OCI-LY7 (cell line): Measurements from ENCODE around the gene HSD17B3. TPM values are rescaled to one million over a fixed set of nuclear protein-coding genes. Genes with fewer than 3 reads are reported as not detected.

Source experiments
- BruUV-seq: library from RNA; stranded (reverse); fragments of 400-500 nt; replicated peaks from 2 replicates; lab custom pipeline; 2021; lab: Mats Ljungman, UMichigan
- CTCF ChIA-PET: fragments of 300-600 bp; sonication (Branson Sonifier 250); formaldehyde crosslinking; loops from one replicate; lab custom pipeline; 2022; ENCODE audit warnings: antibody characterized with exemption; ENCODE audit not compliant: unreplicated experiment; lab: Charles Lee
- POLR2A ChIA-PET: fragments of 300-600 bp; sonication (Branson Sonifier 250); formaldehyde crosslinking; loops from one replicate; lab custom pipeline; 2022; ENCODE audit warnings: antibody characterized with exemption; lab: Charles Lee
- DNase-seq: peaks from one replicate; pipeline ENCODE4 v3.0.0-alpha.2; 2015; ENCODE audit warnings: low spot score
- H2AFZ ChIP-seq: fragments of 200-600 bp; sonication (generic), shearing (Covaris generic); 2 replicates; pipeline ENCODE4 v1.6.1; 2014; ENCODE audit warnings: mild to moderate bottlenecking, antibody characterized with exemption, low read length, moderate library complexity
- H3K27ac ChIP-seq: fragments of 200-600 bp; sonication (generic); 2 replicates; pipeline ENCODE4 v1.5.1; 2014; ENCODE audit warnings: mixed run types, low read depth, mild to moderate bottlenecking, moderate library complexity, low read length, inconsistent platforms; ENCODE audit not compliant: poor library complexity, severe bottlenecking
- H3K36me3 ChIP-seq: fragments of 200-600 bp; sonication (generic); 2 replicates; pipeline ENCODE4 v1.6.1; 2014; ENCODE audit warnings: mild to moderate bottlenecking, antibody characterized with exemption, low read length, moderate library complexity, mixed read lengths; ENCODE audit not compliant: insufficient read depth
- H3K4me1 ChIP-seq: fragments of 200-600 bp; sonication (generic); 2 replicates; pipeline ENCODE4 v1.5.1; 2014; ENCODE audit warnings: mild to moderate bottlenecking, low read length; ENCODE audit not compliant: insufficient read depth, poor library complexity, severe bottlenecking
- H3K4me2 ChIP-seq: fragments of 200-600 bp; sonication (generic); 2 replicates; pipeline ENCODE4 v1.6.1; 2014; ENCODE audit warnings: mild to moderate bottlenecking, low read length
- H3K4me3 ChIP-seq: fragments of 200-600 bp; sonication (generic); 2 replicates; pipeline ENCODE4 v1.5.1; 2014; ENCODE audit warnings: mild to moderate bottlenecking, low read depth, low read length; ENCODE audit not compliant: poor library complexity, severe bottlenecking
- H3K79me2 ChIP-seq: fragments of 200-600 bp; sonication (generic); 2 replicates; pipeline ENCODE4 v1.6.1; 2016; ENCODE audit warnings: low read depth, mild to moderate bottlenecking, low read length, moderate library complexity, mixed read lengths; ENCODE audit not compliant: insufficient read depth
- H3K9me2 ChIP-seq: fragments of 200-600 bp; sonication (generic); 2 replicates; pipeline ENCODE4 v1.6.1; 2016; ENCODE audit warnings: mild to moderate bottlenecking, low read length, mixed read lengths; ENCODE audit not compliant: insufficient read depth
- H3K9me3 ChIP-seq: fragments of 200-600 bp; sonication (generic); 2 replicates; pipeline ENCODE4 v1.6.1; 2014; ENCODE audit warnings: mild to moderate bottlenecking, mixed run types, low read length, mixed read lengths
- H4K20me1 ChIP-seq: fragments of 200-600 bp; sonication (generic); 2 replicates; pipeline ENCODE4 v1.6.1; 2014; ENCODE audit warnings: mild to moderate bottlenecking, antibody characterized with exemption, low read length, moderate library complexity, mixed read lengths; ENCODE audit not compliant: insufficient read depth
- CTCF ChIP-seq: fragments of 200-600 bp; sonication (generic); conservative IDR thresholded peaks from 2 replicates; pipeline ENCODE4 v1.5.1; 2014; ENCODE audit warnings: mild to moderate bottlenecking, antibody characterized with exemption, low read length, moderate library complexity, mixed read lengths
- EZH2phosphoT487 ChIP-seq: fragments of 200-600 bp; sonication (generic); IDR thresholded peaks from 2 replicates; pipeline ENCODE4 v1.6.1; 2018; ENCODE audit warnings: low read depth, borderline replicate concordance, mild to moderate bottlenecking, mixed run types, antibody characterized with exemption, low read length, moderate library complexity, mixed read lengths
- intact Hi-C: fragments of 100-400 bp; cut with micrococcal nuclease; formaldehyde crosslinking; loops from one replicate; pipeline ENCODE4 v1.10.0; 2022; ENCODE audit not compliant: unreplicated experiment
- total RNA-seq, 2 experiments: library from RNA; depleted of rRNA in 1 of 2; stranded (reverse); fragments of >200 nt in 1 of 2; shearing (Covaris generic) in 1 of 2; gene quantifications; 2 replicates each; pipeline ENCODE4 v1.2.3, GENCODE V29; 2014 to 2022

The HSD17B3 gene
- total RNA-seq, 2 experiments from 2014 or later: not detected

GRCh38 chr9:96294159-96294545 lies 7.8 kb downstream of the HSD17B3 start:
- H3K4me2 ChIP-seq: no peak overlapping the region
- H3K9me3 ChIP-seq: no peaks in the 10 kb centered on the region
- ChIA-PET CTCF (no interaction called here), POLR2A (interaction anchor here (0.6 kb wide), 1 partner anchor 703 kb away, joined by 8 read pairs; no protein-coding TSS in a partner anchor)
- no peak overlapping the region for H3K27ac ChIP-seq
- DNase-seq: no peak
- no peaks in the 10 kb centered on the region for H3K9me2 ChIP-seq
- H3K4me1 ChIP-seq: no peaks in the 10 kb centered on the region
- TF ChIP-seq CTCF (no peak), EZH2phosphoT487 (no peak)
- intact Hi-C loops: no loop called here
- no peaks in the 10 kb centered on the region for H3K36me3 ChIP-seq
- no peak overlapping the region for H3K4me3 ChIP-seq
- BruUV-seq: no TSS peak
- no peaks in the 10 kb centered on the region for H3K79me2 ChIP-seq
- H2AFZ ChIP-seq: no peak overlapping the region
- H4K20me1 ChIP-seq: no peaks in the 10 kb centered on the region

GRCh38 chr9:96293498-96294158 lies 8.3 kb downstream of the HSD17B3 start:
- intact Hi-C loops: no loop called here
- no TSS peak for BruUV-seq
- no peak for DNase-seq
- H3K4me1 ChIP-seq: no peaks in the 10 kb centered on the region
- no peak overlapping the region for H3K4me2 ChIP-seq
- H3K27ac ChIP-seq: no peak overlapping the region
- no peaks in the 10 kb centered on the region for H4K20me1 ChIP-seq
- no peaks in the 10 kb centered on the region for H3K79me2 ChIP-seq
- CTCF ChIA-PET: no interaction called here
- no peak overlapping the region for H3K4me3 ChIP-seq
- TF ChIP-seq EZH2phosphoT487: no peak
- TF ChIP-seq CTCF: no peak
- no peaks in the 10 kb centered on the region for H3K36me3 ChIP-seq
- H3K9me2 ChIP-seq: no peaks in the 10 kb centered on the region
- H3K9me3 ChIP-seq: no peaks in the 10 kb centered on the region
- no peak overlapping the region for H2AFZ ChIP-seq
- POLR2A ChIA-PET: no interaction called here

GRCh38 chr9:96289392-96289791 lies 12.6 kb downstream of the HSD17B3 start:
- H3K9me3 ChIP-seq: 0 out of 2 replicates have a peak, but pooled peaks cover 2% of the 10 kb centered on the region
- H2AFZ ChIP-seq: no peak overlapping the region
- CTCF ChIA-PET: no interaction called here
- no peak for DNase-seq
- no peak overlapping the region for H3K4me2 ChIP-seq
- H4K20me1 ChIP-seq: no peaks in the 10 kb centered on the region
- H3K9me2 ChIP-seq: no peaks in the 10 kb centered on the region
- POLR2A ChIA-PET: no interaction called here
- H3K4me1 ChIP-seq: no peaks in the 10 kb centered on the region
- H3K36me3 ChIP-seq: no peaks in the 10 kb centered on the region
- intact Hi-C loops: no loop called here
- no peak overlapping the region for H3K27ac ChIP-seq
- TF ChIP-seq CTCF (no peak), EZH2phosphoT487 (no peak)
- H3K4me3 ChIP-seq: no peak overlapping the region
- BruUV-seq: no TSS peak
- no peaks in the 10 kb centered on the region for H3K79me2 ChIP-seq
